ENCODE results near the gene DOK7.

Gene DOK7

GRCh38 chr4:3475041-3475712 lies 12.1 kb downstream of the DOK7 start:
- DNase-seq (ENCODE audit: low spot score): no peak

GRCh38 chr4:3475713-3476260 lies 12.7 kb downstream of the DOK7 start:
- DNase-seq (ENCODE audit: low spot score): no peak

- no peak for DNase-seq (ENCODE audit: low spot score)
These were observed 13.2 kb downstream of the DOK7 start for GRCh38 chr4:3476341-3476747.

GRCh38 chr4:3476936-3477749 lies 14.0 kb downstream of the DOK7 start:
- no peak for DNase-seq (ENCODE audit: low spot score)

- no peak for DNase-seq (ENCODE audit: low spot score)
These were observed 14.8 kb downstream of the DOK7 start for GRCh38 chr4:3477750-3478430.

- DNase-seq (ENCODE audit: low spot score): no peak
These were observed 15.6 kb downstream of the DOK7 start for GRCh38 chr4:3478446-3479357.

GRCh38 chr4:3479358-3480101 lies 16.4 kb downstream of the DOK7 start:
- no peak for DNase-seq (ENCODE audit: low spot score)

GRCh38 chr4:3480528-3481112 lies 17.5 kb downstream of the DOK7 start:
- DNase-seq (ENCODE audit: low spot score): peak; percentile 95

GRCh38 chr4:3481113-3481531 lies 18.0 kb downstream of the DOK7 start:
- no peak for DNase-seq (ENCODE audit: low spot score)

GRCh38 chr4:3481783-3482393 lies 18.8 kb downstream of the DOK7 start:
- no peak for DNase-seq (ENCODE audit: low spot score)

GRCh38 chr4:3482707-3483106 lies 19.6 kb downstream of the DOK7 start:
- no peak for DNase-seq (ENCODE audit: low spot score)

GRCh38 chr4:3483471-3483921 lies 20.4 kb downstream of the DOK7 start:
- peak; percentile 54 for DNase-seq (ENCODE audit: low spot score)

GRCh38 chr4:3484057-3484973 lies 21.2 kb downstream of the DOK7 start:
- no peak for DNase-seq (ENCODE audit: low spot score)

- DNase-seq (ENCODE audit: low spot score): no peak
These were observed 22.1 kb downstream of the DOK7 start for GRCh38 chr4:3485011-3485791.

- DNase-seq (ENCODE audit: low spot score): no peak
These were observed 22.9 kb downstream of the DOK7 start for GRCh38 chr4:3485886-3486540.

GRCh38 chr4:3486541-3487540 lies 23.7 kb downstream of the DOK7 start:
- no peak for DNase-seq (ENCODE audit: low spot score)

Measured in AG08396 (cell line).